PC-3 (cell line): ENCODE results near the gene CNTNAP2.

Experiments used
- EZH2 ChIP-seq: fragments of 300-600 bp; sonication (generic); IDR thresholded peaks from one replicate; pipeline ENCODE4 v1.6.1; 2017; ENCODE audit warnings: antibody characterized with exemption, mild to moderate bottlenecking, low read length; ENCODE audit not compliant: unreplicated experiment
- EZH2phosphoT487 ChIP-seq: fragments of 300-600 bp; sonication (generic); IDR thresholded peaks from 2 replicates; pipeline ENCODE4 v1.6.1; 2018; ENCODE audit warnings: mild to moderate bottlenecking, antibody characterized with exemption, low read length, borderline replicate concordance
- TF ChIP-seq, protein P1 (sequence below): fragments of 300-600 bp; sonication (generic); conservative IDR thresholded peaks from 2 replicates; pipeline ENCODE4 v1.5.1; 2017; ENCODE audit warnings: antibody characterized with exemption, low read depth, mild to moderate bottlenecking, low read length

DNA sequence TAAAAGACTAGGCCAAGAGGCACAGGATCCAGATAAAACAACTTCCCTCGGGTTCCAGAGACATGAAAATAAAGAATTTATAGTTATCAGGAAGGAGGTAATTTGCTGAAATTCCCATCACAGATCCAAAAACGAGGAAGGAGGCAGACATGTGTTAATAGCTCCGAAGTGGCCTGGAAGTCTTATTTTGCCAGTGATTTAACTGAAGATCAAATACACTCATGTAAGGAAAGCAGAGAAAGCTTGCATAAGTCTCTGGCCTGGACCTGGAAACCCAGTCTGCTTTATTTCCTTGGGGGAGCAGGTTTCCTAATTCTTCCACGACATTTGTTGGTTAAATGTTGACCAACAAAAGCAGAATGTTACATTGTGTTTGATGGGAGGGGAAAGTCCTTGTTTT lies 1975.3 kb downstream of the CNTNAP2 start:
- TF ChIP-seq EZH2 (no peak), EZH2phosphoT487 (no peak)
- TF ChIP-seq, protein P1, sequence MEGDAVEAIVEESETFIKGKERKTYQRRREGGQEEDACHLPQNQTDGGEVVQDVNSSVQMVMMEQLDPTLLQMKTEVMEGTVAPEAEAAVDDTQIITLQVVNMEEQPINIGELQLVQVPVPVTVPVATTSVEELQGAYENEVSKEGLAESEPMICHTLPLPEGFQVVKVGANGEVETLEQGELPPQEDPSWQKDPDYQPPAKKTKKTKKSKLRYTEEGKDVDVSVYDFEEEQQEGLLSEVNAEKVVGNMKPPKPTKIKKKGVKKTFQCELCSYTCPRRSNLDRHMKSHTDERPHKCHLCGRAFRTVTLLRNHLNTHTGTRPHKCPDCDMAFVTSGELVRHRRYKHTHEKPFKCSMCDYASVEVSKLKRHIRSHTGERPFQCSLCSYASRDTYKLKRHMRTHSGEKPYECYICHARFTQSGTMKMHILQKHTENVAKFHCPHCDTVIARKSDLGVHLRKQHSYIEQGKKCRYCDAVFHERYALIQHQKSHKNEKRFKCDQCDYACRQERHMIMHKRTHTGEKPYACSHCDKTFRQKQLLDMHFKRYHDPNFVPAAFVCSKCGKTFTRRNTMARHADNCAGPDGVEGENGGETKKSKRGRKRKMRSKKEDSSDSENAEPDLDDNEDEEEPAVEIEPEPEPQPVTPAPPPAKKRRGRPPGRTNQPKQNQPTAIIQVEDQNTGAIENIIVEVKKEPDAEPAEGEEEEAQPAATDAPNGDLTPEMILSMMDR, result no peak
